NCI-H2196 (cell line): ENCODE measurements around the gene AHI1.
A peak's percentile ranks its signal among the peaks of the same experiment; 100 is the strongest.

ENCODE experiments used
- DNase-seq: peaks from one replicate; lab custom pipeline; 2025; ENCODE audit not compliant: unreplicated experiment; lab: John Stamatoyannopoulos, UW

The AHI1 gene

GRCh38 chr6:135497412-135498184 is at the start of gene AHI1:
Gene AHI1 (minus strand): TSS chr6:135497740. CDS start chr6:135492237, 5,503 bp downstream.
- DNase-seq: peak; percentile 94

GRCh38 chr6:135546680-135547418 is 49.3 kb upstream of the AHI1 start:
- DNase-seq: no peak

GRCh38 chr6:135546206-135546605 is 48.7 kb upstream of the AHI1 start:
- no peak for DNase-seq

- no peak for DNase-seq
Observed at GRCh38 chr6:135540207-135540840, 42.8 kb upstream of the AHI1 start.

- DNase-seq: no peak
Observed at GRCh38 chr6:135537741-135538301, 40.3 kb upstream of the AHI1 start.

GRCh38 chr6:135535989-135536414 is 38.5 kb upstream of the AHI1 start:
- peak; percentile 72 for DNase-seq

GRCh38 chr6:135534773-135535380 is 37.3 kb upstream of the AHI1 start:
- DNase-seq: no peak

- DNase-seq: no peak
Observed at GRCh38 chr6:135532559-135532958, 35.0 kb upstream of the AHI1 start.

- DNase-seq: no peak
Observed at GRCh38 chr6:135531954-135532490, 34.5 kb upstream of the AHI1 start.

GRCh38 chr6:135530113-135530512 is 32.6 kb upstream of the AHI1 start:
- DNase-seq: no peak

GRCh38 chr6:135527960-135528249 is 30.4 kb upstream of the AHI1 start:
- no peak for DNase-seq

- DNase-seq: no peak
Observed at GRCh38 chr6:135527116-135527959, 29.8 kb upstream of the AHI1 start.

GRCh38 chr6:135525594-135525993 is 28.1 kb upstream of the AHI1 start:
- DNase-seq: no peak

GRCh38 chr6:135522965-135523692 is 25.6 kb upstream of the AHI1 start:
- no peak for DNase-seq

- no peak for DNase-seq
Observed at GRCh38 chr6:135521431-135521830, 23.9 kb upstream of the AHI1 start.

GRCh38 chr6:135520781-135521180 is 23.2 kb upstream of the AHI1 start:
- DNase-seq: no peak

- DNase-seq: no peak
Observed at GRCh38 chr6:135519348-135519747, 21.8 kb upstream of the AHI1 start.

- no peak for DNase-seq
Observed at GRCh38 chr6:135517527-135517926, 20.0 kb upstream of the AHI1 start.

- DNase-seq: no peak
Observed at GRCh38 chr6:135514706-135515105, 17.2 kb upstream of the AHI1 start.
